Measurements from ENCODE around the gene TPSAB1.

The TPSAB1 gene

GRCh38 chr16:1277617-1278282, 37.2 kb downstream of the TPSAB1 start:
- no peak overlapping the region for H3K4me3 ChIP-seq (ENCODE audit: low read depth, low read length)
- DNase-seq (ENCODE audit: low read depth): no peak

DNA sequence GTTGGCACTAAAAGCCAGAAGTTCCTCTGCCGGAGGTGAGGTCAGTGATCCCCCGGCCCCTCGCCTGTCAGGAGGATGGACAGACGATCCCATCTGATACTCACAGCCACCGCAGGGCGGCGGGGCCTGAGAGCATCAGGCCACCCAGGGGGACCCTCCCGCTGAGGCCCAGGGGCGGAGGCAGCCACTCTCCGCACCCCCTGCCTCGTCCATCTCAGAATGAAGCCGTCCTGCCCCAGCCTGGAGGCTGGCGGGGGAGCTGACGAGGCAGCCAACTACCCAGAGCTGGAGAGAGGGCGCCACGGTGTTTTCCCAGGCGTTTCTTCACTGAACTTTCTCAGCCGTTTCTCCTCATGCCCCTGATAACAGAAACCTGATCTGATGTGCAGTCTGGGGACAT, 38.0 kb downstream of the TPSAB1 start:
- H3K4me3 ChIP-seq (ENCODE audit: low read depth, low read length): no peak overlapping the region
- no peak for DNase-seq (ENCODE audit: low read depth)

DNA sequence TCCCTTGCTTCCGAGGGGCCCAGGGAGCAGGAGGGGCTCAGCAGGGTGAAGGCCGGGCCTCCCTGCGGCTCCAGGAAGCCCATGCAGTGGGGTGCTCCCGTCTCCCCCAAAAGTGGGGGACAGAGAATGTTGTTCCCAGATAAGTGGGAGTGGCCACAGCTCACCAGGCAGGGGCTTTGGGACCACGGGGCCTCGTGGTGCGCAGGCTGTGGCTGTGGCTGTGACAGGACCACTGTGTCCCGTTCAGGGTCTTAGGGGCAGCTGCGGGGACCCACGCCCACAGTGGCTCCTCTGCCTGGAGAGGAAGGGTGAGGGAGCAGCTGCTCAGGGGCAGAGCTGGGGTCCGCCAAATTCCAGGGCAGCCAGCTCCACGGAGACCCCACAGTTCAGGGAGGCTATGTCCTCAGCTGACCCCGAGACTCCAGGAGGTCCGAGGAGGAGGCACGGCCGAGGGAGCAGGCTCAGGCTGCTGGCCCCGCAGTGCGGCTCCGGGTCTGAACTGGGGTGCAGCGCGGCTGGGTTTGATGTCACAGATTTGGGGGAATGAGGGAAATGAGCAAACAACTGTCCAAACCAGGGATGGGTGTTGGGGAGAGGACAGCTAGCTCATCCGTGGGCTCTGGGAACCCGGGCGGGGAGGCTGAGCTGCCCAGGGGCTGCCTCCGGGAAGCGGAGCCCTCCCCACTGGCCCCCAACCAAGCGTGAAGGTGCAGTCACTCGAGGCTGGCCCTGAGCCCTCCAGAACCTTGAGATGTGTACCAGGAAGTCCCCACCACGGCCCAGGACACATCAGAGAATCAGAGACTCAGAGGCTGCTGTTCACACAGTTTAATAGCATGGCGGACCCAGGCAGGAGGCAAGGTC, 38.8 kb downstream of the TPSAB1 start:
- H3K4me3 ChIP-seq (ENCODE audit: low read depth, low read length): no peak overlapping the region
- DNase-seq (ENCODE audit: low read depth): no peak

GRCh38 chr16:1279945-1280589, 39.6 kb downstream of the TPSAB1 start:
- H3K4me3 ChIP-seq (ENCODE audit: low read depth, low read length): no peak overlapping the region
- DNase-seq (ENCODE audit: low read depth): no peak

DNA sequence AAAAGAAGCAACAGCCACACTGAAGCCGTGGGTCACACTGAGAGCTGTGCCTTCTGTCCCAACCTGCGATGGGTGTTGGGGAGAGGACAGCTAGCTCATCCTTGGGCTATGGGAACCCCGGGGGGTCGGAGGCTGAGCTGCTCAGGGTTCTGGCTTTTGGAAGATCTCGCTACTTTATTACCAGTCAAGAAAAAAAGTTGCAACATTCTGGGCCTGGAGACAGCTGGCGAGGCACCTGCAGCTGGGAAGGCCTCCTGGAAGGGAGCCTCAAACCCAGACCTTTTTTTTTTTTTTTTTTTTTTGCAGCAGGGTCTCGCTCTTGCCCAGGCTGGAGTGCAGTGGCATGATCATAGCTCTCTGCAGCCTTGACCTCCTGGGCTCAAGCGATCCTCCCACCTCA, 40.3 kb downstream of the TPSAB1 start:
- H3K4me3 ChIP-seq (ENCODE audit: low read depth, low read length): no peak overlapping the region
- no peak for DNase-seq (ENCODE audit: low read depth)

DNA sequence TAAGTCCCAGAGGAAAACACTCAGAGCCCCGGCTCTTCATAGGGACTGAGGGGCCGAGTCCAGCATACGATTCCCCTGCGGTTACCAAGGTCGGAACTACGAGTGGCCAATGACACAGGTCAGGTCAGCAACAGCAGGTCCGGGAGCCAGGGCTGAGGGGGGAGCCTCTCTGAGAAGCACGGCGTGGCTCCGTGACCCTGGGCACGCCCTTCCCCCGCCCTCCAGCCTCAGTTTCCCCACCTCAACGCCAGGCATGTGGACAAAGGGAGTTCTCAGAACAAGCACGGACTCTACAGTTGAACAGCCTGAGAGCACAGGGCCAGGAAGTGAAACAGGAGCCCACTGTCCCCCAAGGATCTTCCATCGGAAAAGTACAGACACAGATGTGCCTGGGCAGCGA, 41.0 kb downstream of the TPSAB1 start:
- no peak overlapping the region for H3K4me3 ChIP-seq (ENCODE audit: low read depth, low read length)
- DNase-seq (ENCODE audit: low read depth): no peak

DNA sequence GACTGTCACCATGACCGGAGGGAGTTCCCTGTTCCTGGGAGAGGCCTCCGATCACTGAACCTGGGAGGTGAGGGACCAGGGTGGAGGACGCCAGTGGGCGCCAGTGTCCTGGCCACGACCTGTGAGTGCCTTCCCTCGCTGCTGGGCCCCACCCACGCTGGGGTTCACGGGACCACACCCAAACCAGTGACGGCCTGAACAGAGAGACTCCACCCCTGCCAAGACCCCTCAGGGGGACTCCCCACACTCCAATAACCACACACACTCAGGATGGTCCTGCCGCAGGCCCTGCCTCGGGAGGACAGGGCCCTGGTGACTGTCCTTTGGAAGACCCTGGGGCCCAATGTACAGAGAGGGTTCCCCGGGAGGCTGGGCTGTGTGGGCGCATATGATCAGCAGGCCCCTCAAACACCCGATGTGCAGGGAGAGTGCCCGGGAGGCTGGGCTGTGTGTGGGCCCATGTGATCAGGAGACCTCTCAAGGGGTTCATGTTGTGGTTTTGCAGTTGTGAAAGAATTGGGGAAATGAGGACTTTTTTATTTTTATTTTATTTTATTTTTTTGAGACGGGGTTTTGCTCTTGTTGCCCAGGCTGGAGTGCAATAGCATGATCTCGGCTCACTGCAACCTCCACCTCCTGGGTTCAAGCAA, 41.9 kb downstream of the TPSAB1 start:
- no peak for DNase-seq (ENCODE audit: low read depth)
- H3K4me3 ChIP-seq (ENCODE audit: low read depth, low read length): no peak overlapping the region

- no peak overlapping the region for H3K4me3 ChIP-seq (ENCODE audit: low read depth, low read length)
- DNase-seq (ENCODE audit: low read depth): no peak
These were observed 42.8 kb downstream of the TPSAB1 start for GRCh38 chr16:1283296-1283695.

DNA sequence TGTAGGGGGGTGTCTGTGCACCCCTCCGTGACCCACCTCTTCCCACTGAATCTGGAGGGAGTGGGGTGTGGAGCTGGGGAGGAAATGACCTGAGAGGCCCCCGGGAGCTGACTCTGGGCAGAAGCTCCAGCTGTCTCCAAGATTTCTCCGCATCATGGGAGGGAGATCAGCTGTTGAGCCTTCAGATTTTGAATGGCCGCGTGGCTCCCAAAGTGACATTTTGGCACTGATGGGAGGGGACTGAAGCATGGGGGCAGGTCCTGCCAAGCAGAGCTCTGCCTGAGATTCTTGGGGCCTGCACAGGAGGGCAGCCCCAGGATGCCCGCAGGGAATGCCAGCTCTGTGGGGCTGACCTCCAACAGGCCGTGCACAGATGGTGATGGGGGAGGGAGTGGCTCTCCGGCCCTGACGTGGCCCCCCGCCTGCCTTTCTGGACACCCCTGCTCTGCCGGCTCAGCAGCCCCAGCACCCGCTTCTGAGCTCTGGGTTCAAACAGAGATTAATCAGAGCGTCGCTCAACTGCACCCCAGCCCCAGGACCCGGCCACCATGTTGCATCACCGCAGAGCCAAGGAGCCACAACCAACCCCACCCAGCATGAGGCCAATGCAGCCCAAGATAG, 43.6 kb downstream of the TPSAB1 start:
- H3K4me3 ChIP-seq (ENCODE audit: low read depth, low read length): no peak overlapping the region
- no peak for DNase-seq (ENCODE audit: low read depth)

GRCh38 chr16:1285669-1286512, 45.4 kb downstream of the TPSAB1 start:
- H3K4me3 ChIP-seq (ENCODE audit: low read depth, low read length): no peak overlapping the region
- no peak for DNase-seq (ENCODE audit: low read depth)

- H3K4me3 ChIP-seq (ENCODE audit: low read depth, low read length): no peak overlapping the region
These were observed 46.1 kb downstream of the TPSAB1 start for GRCh38 chr16:1286513-1287094.

DNA sequence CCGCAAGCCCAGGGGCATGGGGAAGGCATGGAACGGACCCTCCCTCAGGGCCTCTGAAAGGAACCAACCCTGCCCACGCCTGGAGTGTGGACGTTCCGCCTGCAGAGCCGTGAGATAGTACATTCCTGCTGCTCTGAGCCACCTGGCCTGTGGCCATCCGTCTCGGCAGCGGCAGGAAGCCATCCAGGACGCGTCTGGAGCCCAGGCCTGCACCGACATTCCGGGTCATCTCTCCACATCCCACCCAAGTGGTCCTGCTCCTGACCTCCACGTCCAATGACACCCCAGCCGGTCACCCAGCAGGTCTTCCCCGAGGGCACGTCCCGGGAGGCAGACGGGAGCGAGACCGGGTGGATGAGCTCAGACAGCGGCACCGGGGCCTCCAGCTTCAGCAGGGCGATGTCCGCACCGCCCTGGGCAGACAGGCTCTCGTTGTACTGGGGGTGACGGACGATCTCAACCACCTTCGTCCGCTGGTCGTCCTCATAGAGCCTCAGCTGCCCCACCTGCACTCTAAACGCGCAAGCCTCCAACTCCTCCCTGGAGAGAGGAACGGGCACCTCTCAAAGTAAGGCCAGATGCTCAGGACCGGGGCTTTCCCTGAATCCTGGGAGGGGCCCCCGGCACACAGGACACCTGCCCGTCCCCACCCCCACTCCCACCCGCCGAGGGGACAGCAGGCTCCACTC, 47.6 kb downstream of the TPSAB1 start:
- DNase-seq (ENCODE audit: low read depth): no peak
- no peak overlapping the region for H3K4me3 ChIP-seq (ENCODE audit: low read depth, low read length)

More at GRCh38 chr16:1286513-1287094, 46.1 kb downstream of the TPSAB1 start:
- DNase-seq (ENCODE audit: low read depth): no peak

- H3K4me3 ChIP-seq (ENCODE audit: low read depth, low read length): no peak overlapping the region
- no peak for DNase-seq (ENCODE audit: low read depth)
These were observed 48.4 kb downstream of the TPSAB1 start for GRCh38 chr16:1288813-1289476.

DNA sequence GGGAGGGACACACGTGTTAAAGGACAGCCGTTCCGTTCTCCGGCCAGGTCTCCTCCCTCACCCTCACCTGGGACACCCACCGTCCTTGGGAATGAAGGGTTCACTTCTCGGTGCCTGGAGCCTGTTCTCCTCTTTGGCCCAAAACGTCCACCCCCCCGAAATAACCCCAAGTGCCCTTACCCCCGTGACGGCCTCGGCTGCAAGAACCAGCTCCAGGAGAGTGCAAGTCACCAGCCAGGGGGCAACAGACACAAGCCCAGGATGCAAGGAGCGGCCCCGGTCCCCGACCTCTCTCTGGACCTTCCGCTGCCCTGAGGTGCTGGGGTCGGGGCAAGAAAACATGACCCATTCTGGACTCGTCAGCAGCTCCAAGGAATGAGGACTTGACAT, 49.0 kb downstream of the TPSAB1 start:
- H3K4me3 ChIP-seq (ENCODE audit: low read depth, low read length): no peak overlapping the region
- no peak for DNase-seq (ENCODE audit: low read depth)

DNA sequence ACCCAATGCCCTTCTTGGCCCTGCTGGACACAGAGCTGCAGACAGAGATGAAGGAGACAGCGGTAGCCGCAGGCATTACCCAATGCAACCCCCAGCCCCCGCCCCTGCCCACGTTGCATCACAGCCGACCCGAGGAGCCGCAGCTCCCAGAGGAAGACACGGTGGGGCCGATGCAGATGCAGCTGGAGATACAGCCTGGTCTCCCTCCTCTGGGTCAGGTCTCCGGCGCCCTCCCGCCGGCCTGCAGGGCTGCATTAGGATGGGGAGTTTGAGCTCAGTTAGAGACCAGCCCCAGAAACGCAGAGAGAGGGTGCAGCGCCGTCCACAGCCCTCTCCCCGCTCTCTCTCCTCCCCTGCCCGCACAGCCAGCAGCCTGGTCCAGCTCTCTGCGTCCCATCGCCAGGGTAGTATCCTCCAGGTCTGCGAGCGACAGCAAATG, 49.6 kb downstream of the TPSAB1 start:
- no peak overlapping the region for H3K4me3 ChIP-seq (ENCODE audit: low read depth, low read length)
- no peak for DNase-seq (ENCODE audit: low read depth)

DNA sequence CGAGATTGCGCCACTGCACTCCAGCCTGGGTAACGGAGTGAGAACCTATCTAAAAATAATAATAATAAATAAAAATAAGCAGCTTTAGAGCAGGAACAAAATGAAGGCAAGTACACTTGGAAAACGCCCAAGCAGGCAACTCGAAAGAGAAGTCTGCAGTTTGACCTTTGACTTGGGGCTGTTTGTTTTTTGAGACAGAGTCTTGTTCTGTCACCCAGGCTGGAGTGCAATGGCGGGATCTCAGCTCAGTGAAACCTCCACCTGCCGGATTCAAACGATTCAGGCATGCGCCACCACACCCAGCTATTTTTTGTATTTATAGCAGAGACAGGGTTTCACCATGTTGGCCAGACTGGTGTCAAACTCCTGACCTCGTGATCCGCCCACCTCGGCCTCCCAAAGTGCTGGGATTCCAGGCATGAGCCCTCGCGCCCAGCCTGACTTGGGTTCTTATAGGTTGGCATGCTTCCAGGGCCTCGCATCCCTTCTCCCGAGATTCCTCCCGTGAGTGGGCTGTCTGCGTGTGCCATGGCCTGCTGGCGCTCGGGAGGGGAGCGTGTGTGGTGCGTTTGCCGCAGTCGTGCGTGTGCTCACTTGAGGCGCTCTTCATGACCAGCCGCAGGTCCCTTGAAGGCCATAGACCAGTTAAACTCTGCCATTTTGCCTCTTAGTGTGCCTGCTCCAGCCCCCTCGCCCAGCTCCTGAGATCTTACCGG, 50.5 kb downstream of the TPSAB1 start:
- DNase-seq (ENCODE audit: low read depth): no peak
- H3K4me3 ChIP-seq (ENCODE audit: low read depth, low read length): no peak overlapping the region

DNA sequence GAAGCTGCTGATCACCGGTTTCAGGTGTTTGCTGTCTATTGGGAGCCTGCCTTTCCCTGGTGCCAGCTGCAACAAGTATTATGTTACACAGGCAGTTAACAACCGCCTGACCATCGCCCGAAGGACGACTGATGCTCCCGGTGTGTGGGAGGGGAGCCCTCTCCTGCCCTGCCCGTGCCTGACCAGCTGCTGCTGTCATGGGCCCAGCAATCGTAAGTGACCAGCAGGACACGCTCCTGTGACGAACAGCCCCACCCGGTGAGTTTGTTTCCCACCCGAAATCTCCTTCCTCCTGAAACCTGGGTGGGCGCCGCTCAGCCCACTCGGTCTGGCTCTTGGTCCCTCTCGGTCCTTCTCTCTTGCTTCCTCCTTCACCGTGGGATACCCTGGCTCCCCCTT, 51.1 kb downstream of the TPSAB1 start:
- DNase-seq (ENCODE audit: low read depth): no peak
- H3K4me3 ChIP-seq (ENCODE audit: low read depth, low read length): no peak overlapping the region

All from skeletal muscle cell (primary cell).